H1 (cell line): Measurements from ENCODE around the gene DCP1A. TPM values are rescaled to one million over a fixed set of nuclear protein-coding genes. Genes with fewer than 3 reads are reported as not detected.

Experiments
- CTCF ChIA-PET: fragments of 300-600 bp; sonication (Branson Sonifier 250); formaldehyde crosslinking; loops from one replicate; lab custom pipeline; 2021; ENCODE audit not compliant: partially characterized antibody; lab: Charles Lee
- POLR2A ChIA-PET: fragments of 300-600 bp; sonication (Branson Sonifier 250); formaldehyde crosslinking; loops from one replicate; lab custom pipeline; 2021; ENCODE audit warnings: inconsistent platforms; ENCODE audit not compliant: partially characterized antibody; lab: Charles Lee
- DNase-seq, 2 experiments: peaks; one replicate each; pipeline versions ENCODE4 v3.0.0 to v3.0.0-alpha.2; 2010 to 2022; ENCODE audit warnings: low spot score in 2 of 2, low read depth in 1 of 2, mixed read lengths in 1 of 2
- FAIRE-seq: peaks from 2 replicates; lab custom pipeline; 2011; peaks lifted over from hg19 to GRCh38; lab: Jason Lieb, UNC
- H2AFZ ChIP-seq: 2 replicates; pipeline ENCODE4 v1.8.1; 2012; ENCODE audit warnings: low read length, inconsistent platforms
- H2AK5ac ChIP-seq: 2 replicates; pipeline ENCODE4 v1.6.1; 2013; ENCODE audit warnings: low read depth, low read length
- H2BK120ac ChIP-seq: replicated peaks from 2 replicates; pipeline ENCODE3; 2013; ENCODE audit warnings: low read depth, low read length, inconsistent platforms
- H2BK12ac ChIP-seq: 2 replicates; pipeline ENCODE4 v1.6.1; 2013; ENCODE audit warnings: low read depth, low read length
- H2BK15ac ChIP-seq: 2 replicates; pipeline ENCODE4 v1.6.1; 2013; ENCODE audit warnings: low read length
- H2BK20ac ChIP-seq: 2 replicates; pipeline ENCODE4 v1.6.1; 2013; ENCODE audit warnings: low read length
- H2BK5ac ChIP-seq: 2 replicates; pipeline ENCODE4 v1.6.1; 2013; ENCODE audit warnings: low read depth, low read length
- H3K14ac ChIP-seq: 2 replicates; pipeline ENCODE4 v1.6.1; 2013; ENCODE audit warnings: inconsistent platforms; ENCODE audit not compliant: insufficient read length
- H3K18ac ChIP-seq: 2 replicates; pipeline ENCODE4 v1.6.1; 2013; ENCODE audit warnings: low read length; ENCODE audit errors: extremely low read depth
- H3K23ac ChIP-seq: 2 replicates; pipeline ENCODE4 v1.6.1; 2013; ENCODE audit warnings: inconsistent platforms; ENCODE audit not compliant: insufficient read length
- H3K23me2 ChIP-seq: 2 replicates; pipeline ENCODE4 v1.6.1; 2013; ENCODE audit warnings: low read depth, low read length
- H3K27ac ChIP-seq: 2 replicates; pipeline ENCODE4 v1.6.1; 2011; ENCODE audit warnings: low read depth, low read length, inconsistent platforms
- H3K27me3 ChIP-seq, 4 experiments: replicated peaks in 1 of 4; 1 replicate in 1 of 4; 2 replicates in 3 of 4; pipeline versions ENCODE4 v1.6.1 to v1.8.1; 2011 to 2013; ENCODE audit warnings: low read length in 3 of 4, mild to moderate bottlenecking in 3 of 4, inconsistent platforms in 2 of 4, mixed read lengths in 2 of 4, moderate library complexity in 1 of 4; ENCODE audit not compliant: control insufficient read depth in 3 of 4, insufficient read depth in 3 of 4; ENCODE audit errors: extremely low read depth in 1 of 4
- H3K36me3 ChIP-seq, 4 experiments: 2 replicates each; pipeline versions ENCODE4 v1.6.1 to v1.8.1; 2011 to 2013; ENCODE audit warnings: mild to moderate bottlenecking in 4 of 4, low read length in 3 of 4, moderate library complexity in 2 of 4, control low read depth in 1 of 4, inconsistent platforms in 1 of 4; ENCODE audit not compliant: insufficient read depth in 4 of 4, control insufficient read depth in 2 of 4
- H3K4ac ChIP-seq: replicated peaks from 2 replicates; pipeline ENCODE3; 2013; ENCODE audit warnings: low read length, low read depth, mixed read lengths, inconsistent platforms; ENCODE audit not compliant: insufficient read length
- H3K4me1 ChIP-seq, 4 experiments: replicated peaks in 1 of 4; 1 replicate in 1 of 4; 2 replicates in 3 of 4; pipeline versions ENCODE4 v1.6.1 to v1.8.1; 2011 to 2013; ENCODE audit warnings: low read length in 3 of 4, inconsistent platforms in 2 of 4, mixed read lengths in 1 of 4; ENCODE audit not compliant: insufficient read depth in 4 of 4, control insufficient read depth in 3 of 4
- H3K4me2 ChIP-seq, 2 experiments: 2 replicates each; pipeline versions ENCODE4 v1.6.1 to v1.8.1; 2011 to 2013; ENCODE audit warnings: low read depth in 2 of 2, low read length in 2 of 2, control low read depth in 1 of 2, inconsistent platforms in 1 of 2, mild to moderate bottlenecking in 1 of 2; ENCODE audit not compliant: insufficient read depth in 1 of 2
- H3K4me3 ChIP-seq, 4 experiments: fragments of 200-600, 300-600 bp in 1 of 4; sonication (generic), shearing (Covaris generic), sonication (Bioruptor Twin) in 1 of 4; 2 replicates each; pipeline versions ENCODE4 v1.5.1 to v1.8.1; 2011 to 2016; ENCODE audit warnings: low read length in 4 of 4, low read depth in 3 of 4, control low read depth in 2 of 4, inconsistent platforms in 2 of 4, mild to moderate bottlenecking in 2 of 4, mixed read lengths in 1 of 4, moderate library complexity in 1 of 4; ENCODE audit not compliant: insufficient read depth in 2 of 4; ENCODE audit errors: extremely low read depth in 1 of 4
- H3K56ac ChIP-seq: replicated peaks from 2 replicates; pipeline ENCODE3; 2013; ENCODE audit warnings: low read depth, mild to moderate bottlenecking, mixed read lengths, low read length, inconsistent platforms; ENCODE audit not compliant: insufficient read length
- H3K79me1 ChIP-seq: 2 replicates; pipeline ENCODE4 v1.6.1; 2013; ENCODE audit warnings: low read depth, low read length, control low read depth
- H3K79me2 ChIP-seq, 2 experiments: 2 replicates each; pipeline versions ENCODE4 v1.6.1 to v1.8.1; 2012 to 2013; ENCODE audit warnings: low read length in 2 of 2, mild to moderate bottlenecking in 2 of 2, inconsistent platforms in 1 of 2; ENCODE audit not compliant: insufficient read depth in 2 of 2, control insufficient read depth in 1 of 2
- H3K9ac ChIP-seq, 4 experiments: replicated peaks in 1 of 4; 1 replicate in 1 of 4; 2 replicates in 3 of 4; pipeline versions ENCODE4 v1.6.1 to v1.8.1; 2011 to 2013; ENCODE audit warnings: low read depth in 3 of 4, low read length in 3 of 4, control low read depth in 2 of 4, mild to moderate bottlenecking in 2 of 4, moderate library complexity in 2 of 4, inconsistent platforms in 1 of 4; ENCODE audit errors: extremely low read depth in 1 of 4
- H3K9me3 ChIP-seq, 2 experiments: 2 replicates each; pipeline versions ENCODE4 v1.6.1 to v1.8.1; 2012 to 2013; ENCODE audit warnings: mild to moderate bottlenecking in 2 of 2, moderate library complexity in 2 of 2, control low read depth in 1 of 2, inconsistent platforms in 1 of 2, low read depth in 1 of 2, low read length in 1 of 2, mixed read lengths in 1 of 2; ENCODE audit not compliant: insufficient read depth in 2 of 2
- H4K20me1 ChIP-seq, 2 experiments: replicated peaks in 1 of 2; 2 replicates each; pipeline versions ENCODE3 to v1.8.1; 2011 to 2013; ENCODE audit warnings: inconsistent platforms in 2 of 2, low read length in 2 of 2, mild to moderate bottlenecking in 1 of 2; ENCODE audit not compliant: insufficient read depth in 2 of 2, control insufficient read depth in 1 of 2
- H4K5ac ChIP-seq: 2 replicates; pipeline ENCODE4 v1.6.1; 2013; ENCODE audit warnings: low read length, low read depth, mixed read lengths, inconsistent platforms; ENCODE audit not compliant: insufficient read length
- H4K8ac ChIP-seq: 2 replicates; pipeline ENCODE4 v1.8.0; 2013; ENCODE audit warnings: mild to moderate bottlenecking, moderate library complexity, low read length, inconsistent platforms; ENCODE audit not compliant: insufficient read depth; ENCODE audit errors: extremely low read depth
- H4K91ac ChIP-seq: replicated peaks from 2 replicates; pipeline ENCODE3; 2013; ENCODE audit warnings: low read length, mixed read lengths, inconsistent platforms; ENCODE audit not compliant: insufficient read length
- CBX5 ChIP-seq: fragments of 300-800, 300-1000 bp; sonication (generic); IDR thresholded peaks from 2 replicates; pipeline ENCODE4 v1.7.1; 2016; ENCODE audit warnings: antibody characterized with exemption, low read length, low read depth
- CBX8 ChIP-seq: fragments of 300-800, 300-1000 bp; sonication (generic); IDR thresholded peaks from 2 replicates; pipeline ENCODE4 v1.7.1; 2016; ENCODE audit warnings: low read depth, low read length, borderline replicate concordance
- EP300 ChIP-seq, 2 experiments: IDR thresholded peaks; 1 replicate in 1 of 2; 2 replicates in 1 of 2; pipeline ENCODE4 v1.6.1; 2011 to 2012; ENCODE audit warnings: low read depth in 2 of 2, low read length in 2 of 2, mild to moderate bottlenecking in 2 of 2, borderline replicate concordance in 1 of 2, inconsistent platforms in 1 of 2, moderate library complexity in 1 of 2
- POU5F1 ChIP-seq: IDR thresholded peaks from 2 replicates; pipeline ENCODE4 v1.6.1; 2011; ENCODE audit warnings: low read depth, mild to moderate bottlenecking, low read length, moderate library complexity
- RAD21 ChIP-seq, 2 experiments: IDR thresholded peaks in 1 of 2; conservative IDR thresholded peaks in 1 of 2; 2 replicates each; pipeline ENCODE4 v1.6.1; 2011; ENCODE audit warnings: low read depth in 2 of 2, low read length in 2 of 2, improper control_type of control experiment in 1 of 2, inconsistent platforms in 1 of 2, mild to moderate bottlenecking in 1 of 2, moderate library complexity in 1 of 2
- RFX5 ChIP-seq: IDR thresholded peaks from 2 replicates; pipeline ENCODE4 v1.6.1; 2011; ENCODE audit warnings: low read depth, low read length, improper control_type of control experiment, borderline replicate concordance
- SAP30 ChIP-seq: fragments of 300-600 bp; sonication (generic); IDR thresholded peaks from 2 replicates; pipeline ENCODE4 v1.7.1; 2012; ENCODE audit warnings: low read length, moderate library complexity, mild to moderate bottlenecking, inconsistent platforms; ENCODE audit not compliant: insufficient read depth, insufficient replicate concordance
- SIN3A ChIP-seq, 2 experiments: IDR thresholded peaks in 1 of 2; conservative IDR thresholded peaks in 1 of 2; 2 replicates each; pipeline ENCODE4 v1.6.1; 2011 to 2012; ENCODE audit warnings: low read length in 2 of 2, improper control_type of control experiment in 1 of 2, low read depth in 1 of 2, mild to moderate bottlenecking in 1 of 2
- SP1 ChIP-seq: IDR thresholded peaks from 2 replicates; pipeline ENCODE4 v1.6.1; 2011; ENCODE audit warnings: low read depth, low read length
- WGBS, 2 experiments: shearing (Covaris generic) in 1 of 2; methylation state at CpG; one replicate each; pipeline versions ENCODE4 v1.1.6 to v1.1.7; 2013 to 2015; ENCODE audit warnings: low lambda C conversion rate in 2 of 2, mixed read lengths in 2 of 2, inconsistent platforms in 1 of 2, low coverage in 1 of 2, missing lambda C conversion rate in 1 of 2; ENCODE audit not compliant: insufficient replicate concordance in 2 of 2, insufficient coverage in 1 of 2, insufficient read length in 1 of 2; ENCODE audit errors: extremely low coverage in 1 of 2, missing lambda C conversion rate in 1 of 2; 5-methylcytosine and 5-hydroxymethylcytosine counted together
- polyA plus RNA-seq, 7 experiments: library from polyadenylated mRNA; depleted of rRNA in 3 of 7; stranded (reverse) in 5 of 7; unstranded in 2 of 7; fragments of >200 nt in 5 of 7; fragments of 200-250 nt in 2 of 7; gene quantifications; 1 replicate in 5 of 7; 2 replicates in 1 of 7; 4 replicates in 1 of 7; pipeline versions ENCODE4 v1.2.1 to v1.2.3, GENCODE V29; 2011 to 2013; ENCODE audit warnings: missing spikeins in 2 of 7, mixed read lengths in 2 of 7
- total RNA-seq: library from RNA; stranded (reverse); fragmentation: NEBNext Ultra II Directional; extraction: Animal tissue kit (Norgen Biotek cat#: 25700); gene quantifications from 2 replicates; pipeline ENCODE4 v1.2.1, GENCODE V29; 2021
- TF ChIP-seq, protein P1 (sequence below): IDR thresholded peaks from 2 replicates; pipeline ENCODE4 v1.6.1; 2011; ENCODE audit warnings: low read length, improper control_type of control experiment

Gene DCP1A
- total and polyA plus RNA-seq, 2 of the 8 experiments (the other 6 are each of a cell fraction or from before 2014, with no cell fraction given) = 13.2 to 15.9 TPM

DNA sequence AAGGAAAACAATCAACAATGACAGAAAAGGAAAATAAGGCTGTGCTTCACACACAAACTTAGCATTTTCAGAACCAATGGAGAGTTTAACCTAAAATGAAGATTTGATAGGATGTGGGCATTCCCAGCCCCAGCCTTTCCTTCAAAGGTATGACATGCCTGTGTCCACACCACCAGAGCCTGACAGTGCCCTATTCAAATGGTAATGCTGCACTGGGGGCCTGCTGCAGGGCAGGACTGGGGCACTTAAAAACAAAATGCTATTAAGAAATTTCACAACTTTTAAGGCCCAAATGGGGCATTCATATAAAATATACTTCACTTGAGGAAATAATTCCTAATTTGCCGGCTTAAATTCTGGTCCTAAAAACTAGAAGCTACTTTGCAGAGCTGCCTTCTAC is 60.6 kb downstream of the DCP1A start:
- Histone ChIP-seq H3K4me3 (peak overlapping the region; percentile 12 to 42 (median 19); a peak in 6 of 8 replicates), H4K20me1 (peaks cover 0 to 2% of the 10 kb centered on the region in 2 experiments), H4K5ac (peak overlapping the region; percentile 65), H4K8ac (no peak overlapping the region), H3K36me3 (peaks cover 0 to 7% (median 1%) of the 10 kb centered on the region in 4 experiments; a peak in 2 of 8 replicates), H3K4me1 (peaks cover 9 to 21% (median 13%) of the 10 kb centered on the region in 4 experiments; a peak in 6 of 7 replicates), H3K23me2 (no peaks in the 10 kb centered on the region), H2BK5ac (0 out of 2 replicates have a peak overlapping the region, but pooled peaks have one; percentile 64), H3K4me2 (peak overlapping the region; percentile 55 to 88), H3K14ac (no peak overlapping the region), H3K9me3 (no peaks in the 10 kb centered on the region), H3K27ac (no peak overlapping the region; the same call in 1 of the 2 replicates), H2AFZ (no peak overlapping the region), H2BK12ac (no peak overlapping the region), H3K4ac (no peak overlapping the region), H3K23ac (no peak overlapping the region), H3K79me2 (no peaks in the 10 kb centered on the region), H3K9ac (no peak overlapping the region; a peak in 1 of 7 replicates), H3K27me3 (no peaks in the 10 kb centered on the region), H2BK15ac (no peak overlapping the region), H2BK120ac (no peak overlapping the region), H3K56ac (no peak overlapping the region), H4K91ac (no peak overlapping the region), H2AK5ac (no peak overlapping the region), H3K79me1 (no peaks in the 10 kb centered on the region), H3K18ac (no peak overlapping the region; the same call in 1 of the 2 replicates), H2BK20ac (no peak overlapping the region)
- WGBS, 2 experiments = 10% methylated on average over 1 of the region's 1 CpG; no CpG with 5 or more reads in 1 of the 2 experiments
- ChIA-PET CTCF (interaction anchor here (0.9 to 1.4 kb wide), 4 partner anchors 10 to 61 kb away, joined by 3 to 4 read pairs (median 4); partner anchors contain the start of gene DCP1A), POLR2A (interaction anchor here (0.7 to 5.6 kb wide), 12 partner anchors 11 to 67 kb away, joined by 3 to 36 read pairs (median 4); partner anchors contain the start of gene TKT)
- DNase-seq = no peak
- FAIRE-seq = no peak
- TF ChIP-seq CBX5 (no peak), POU5F1 (peak; percentile 81; the same call in 1 of the 2 replicates), EP300 (IDR thresholded peaks at IDR 0.05; ENCODE audit: borderline replicate concordance in 1 of 2, low read depth in 2 of 2, low read length in 2 of 2) (no peak), SP1 (0 out of 2 replicates have a peak, but pooled peaks have one; percentile 38), SIN3A (conservative IDR thresholded peaks at IDR 0.05 in 1 of 2, IDR thresholded peaks at IDR 0.05 in 1 of 2; ENCODE audit: low read depth in 1 of 2, low read length in 2 of 2) (0 out of 4 replicates have a peak, but pooled peaks of 1 of the 2 experiments have one; percentile 47), CBX8 (no peak), RFX5 (no peak), RAD21 (IDR thresholded peaks at IDR 0.05 in 1 of 2, conservative IDR thresholded peaks at IDR 0.05 in 1 of 2; ENCODE audit: low read depth in 2 of 2, low read length in 2 of 2) (no peak), SAP30 (no peak)
- TF ChIP-seq, protein P1, sequence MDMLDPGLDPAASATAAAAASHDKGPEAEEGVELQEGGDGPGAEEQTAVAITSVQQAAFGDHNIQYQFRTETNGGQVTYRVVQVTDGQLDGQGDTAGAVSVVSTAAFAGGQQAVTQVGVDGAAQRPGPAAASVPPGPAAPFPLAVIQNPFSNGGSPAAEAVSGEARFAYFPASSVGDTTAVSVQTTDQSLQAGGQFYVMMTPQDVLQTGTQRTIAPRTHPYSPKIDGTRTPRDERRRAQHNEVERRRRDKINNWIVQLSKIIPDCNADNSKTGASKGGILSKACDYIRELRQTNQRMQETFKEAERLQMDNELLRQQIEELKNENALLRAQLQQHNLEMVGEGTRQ = no peak
